CD4-positive, alpha-beta T cell (primary cell): Measurements from ENCODE around the gene ANO4. TPM values are rescaled to one million over a fixed set of nuclear protein-coding genes. Genes with fewer than 3 reads are reported as not detected.

Source experiments
- ATAC-seq: fragments of 200-7000 bp; cut with Tn5 transposase; one replicate; pipeline ENCODE4 v1.10.0; 2022; ENCODE audit warnings: mild to moderate bottlenecking; ENCODE audit not compliant: poor library complexity
- CTCF ChIA-PET: fragments of 350-600 bp; sonication (Branson Sonifier 250); formaldehyde crosslinking; loops from one replicate; lab custom pipeline; 2021; ENCODE audit warnings: antibody characterized with exemption, inconsistent platforms; lab: Charles Lee
- POLR2A ChIA-PET: fragments of 350-600 bp; sonication (Branson Sonifier 250); formaldehyde crosslinking; loops from one replicate; lab custom pipeline; 2021; ENCODE audit warnings: antibody characterized with exemption, inconsistent platforms; lab: Charles Lee
- DNase-seq, 14 experiments: peaks; one replicate each; pipeline ENCODE4 v3.0.0-alpha.2; 2013 to 2020; ENCODE audit warnings: mixed read lengths in 2 of 14
- H3K27ac ChIP-seq, 2 donors: one replicate each; pipeline versions ENCODE4 v1.5.1 to v1.7.0; 2013; ENCODE audit warnings: low read length in 2 of 2, low read depth in 1 of 2, mild to moderate bottlenecking in 1 of 2
- H3K27me3 ChIP-seq, 2 experiments: 1 replicate in 1 of 2; 2 replicates in 1 of 2; pipeline versions ENCODE4 v1.6.1 to v1.7.0; 2013; ENCODE audit warnings: low read length in 2 of 2, control low read depth in 1 of 2, mild to moderate bottlenecking in 1 of 2, moderate library complexity in 1 of 2; ENCODE audit not compliant: insufficient read depth in 2 of 2, control insufficient read depth in 1 of 2
- H3K36me3 ChIP-seq: one replicate; pipeline ENCODE4 v1.6.1; 2013; ENCODE audit warnings: low read length, control low read depth; ENCODE audit not compliant: insufficient read depth
- H3K4me1 ChIP-seq: one replicate; pipeline ENCODE4 v1.6.1; 2013; ENCODE audit warnings: low read length, control low read depth; ENCODE audit not compliant: insufficient read depth
- H3K4me3 ChIP-seq: one replicate; pipeline ENCODE4 v1.5.1; 2013; ENCODE audit warnings: mild to moderate bottlenecking, low read length, moderate library complexity
- H3K9me3 ChIP-seq, 2 experiments: 1 replicate in 1 of 2; 2 replicates in 1 of 2; pipeline versions ENCODE4 v1.6.1 to v1.7.0; 2013; ENCODE audit warnings: low read length in 2 of 2, mild to moderate bottlenecking in 2 of 2, control low read depth in 1 of 2, moderate library complexity in 1 of 2; ENCODE audit not compliant: control insufficient read depth in 1 of 2, insufficient read depth in 1 of 2
- H3K27ac Mint-ChIP-seq: one replicate; pipeline ENCODE4 v1.8.0; 2020; ENCODE audit warnings: mixed read lengths
- H3K27me3 Mint-ChIP-seq: one replicate; pipeline ENCODE4 v1.8.0; 2021; ENCODE audit warnings: mixed read lengths
- H3K36me3 Mint-ChIP-seq: one replicate; pipeline ENCODE4 v1.8.0; 2021; ENCODE audit warnings: low read depth, mixed read lengths
- H3K4me1 Mint-ChIP-seq: one replicate; pipeline ENCODE4 v1.8.0; 2021; ENCODE audit warnings: low read depth, mixed read lengths
- H3K4me3 Mint-ChIP-seq: one replicate; pipeline ENCODE4 v1.8.0; 2020; ENCODE audit warnings: mild to moderate bottlenecking, mixed read lengths
- H3K9me3 Mint-ChIP-seq: one replicate; pipeline ENCODE4 v1.8.0; 2020; ENCODE audit warnings: mixed read lengths
- CTCF ChIP-seq: fragments of 200-600 bp; IDR thresholded peaks from one replicate; pipeline ENCODE4 v1.8.0; 2022; ENCODE audit warnings: antibody characterized with exemption, mild to moderate bottlenecking
- intact Hi-C, 2 experiments: fragments of 100-400 bp; cut with DNase I in 1 of 2; cut with micrococcal nuclease in 1 of 2; formaldehyde crosslinking; loops; one replicate each; pipeline versions ENCODE4 v1.15.1 to v1.9.0; 2023 to 2025; cut with DNase I, micrococcal nuclease
- total RNA-seq, 174 experiments: library from RNA in 2 of 174; stranded (reverse) in 2 of 174; gene quantifications; one replicate each; pipeline ENCODE4 v1.2.3 and lab custom pipeline; 2021 to 2026

The ANO4 gene
- total RNA-seq, 2 experiments from 2014 or later = not detected

GRCh38 chr12:100899301-100899700 is 104.7 kb downstream of the ANO4 start:
- Histone ChIP-seq H3K27me3 (no peaks in the 10 kb centered on the region), H3K36me3 (no peaks in the 10 kb centered on the region), H3K4me3 (no peak overlapping the region), H3K27ac (no peak overlapping the region), H3K9me3 (peaks cover 0 to 3% of the 10 kb centered on the region in 2 experiments), H3K4me1 (no peaks in the 10 kb centered on the region)
- ChIA-PET CTCF (no interaction called here), POLR2A (no interaction called here)
- H3K4me3 Mint-ChIP-seq = no peak overlapping the region
- H3K4me1 Mint-ChIP-seq = no peaks in the 10 kb centered on the region
- ATAC-seq = no peak
- peaks cover 3% of the 10 kb centered on the region for H3K9me3 Mint-ChIP-seq
- intact Hi-C loops = no loop called here
- TF ChIP-seq CTCF = no peak
- H3K27ac Mint-ChIP-seq = no peak overlapping the region
- H3K36me3 Mint-ChIP-seq = no peaks in the 10 kb centered on the region
- H3K27me3 Mint-ChIP-seq = no peaks in the 10 kb centered on the region
- DNase-seq = no peak

- Histone ChIP-seq H3K27ac (no peak overlapping the region), H3K9me3 (peaks cover 0 to 3% of the 10 kb centered on the region in 2 experiments), H3K4me1 (no peaks in the 10 kb centered on the region), H3K4me3 (no peak overlapping the region), H3K36me3 (no peaks in the 10 kb centered on the region), H3K27me3 (no peaks in the 10 kb centered on the region)
- Mint-ChIP-seq H3K27me3 (no peaks in the 10 kb centered on the region), H3K36me3 (no peaks in the 10 kb centered on the region), H3K27ac (no peak overlapping the region), H3K4me1 (no peaks in the 10 kb centered on the region), H3K4me3 (no peak overlapping the region), H3K9me3 (peaks cover 3% of the 10 kb centered on the region)
- intact Hi-C loops = no loop called here
- CTCF ChIA-PET = no interaction called here
- no peak for TF ChIP-seq CTCF
- DNase-seq = no peak
- POLR2A ChIA-PET = no interaction called here
- ATAC-seq = no peak
Observed at GRCh38 chr12:100900808-100901207, 106.2 kb downstream of the ANO4 start.

GRCh38 chr12:100901266-100901665 is 106.7 kb downstream of the ANO4 start:
- intact Hi-C loops = no loop called here
- CTCF ChIA-PET = no interaction called here
- peaks cover 3% of the 10 kb centered on the region for H3K9me3 Mint-ChIP-seq

More at GRCh38 chr12:100901266-100901665, 106.7 kb downstream of the ANO4 start:
- Histone ChIP-seq H3K9me3 (peaks cover 0 to 3% of the 10 kb centered on the region in 2 experiments), H3K27ac (no peak overlapping the region), H3K4me1 (no peaks in the 10 kb centered on the region), H3K36me3 (no peaks in the 10 kb centered on the region), H3K4me3 (no peak overlapping the region), H3K27me3 (no peaks in the 10 kb centered on the region)
- POLR2A ChIA-PET = no interaction called here
- Mint-ChIP-seq H3K4me1 (no peaks in the 10 kb centered on the region), H3K27ac (no peak overlapping the region), H3K4me3 (no peak overlapping the region), H3K27me3 (no peaks in the 10 kb centered on the region), H3K36me3 (no peaks in the 10 kb centered on the region)
- no peak for TF ChIP-seq CTCF
- DNase-seq = no peak
- ATAC-seq = no peak
